ENCODE measurements around the gene CLEC11A.

GRCh38 chr19:50725218-50725910, 2.2 kb downstream of the CLEC11A start:
- TF ChIP-seq CTCF (conservative IDR thresholded peaks at IDR 0.05; ENCODE audit: low read length) (no peak), EZH2phosphoT487 (IDR thresholded peaks at IDR 0.05; ENCODE audit: borderline replicate concordance) (no peak)
